Stomach (tissue), 9 donors: ENCODE data around the gene TRIO. TPM values are rescaled to one million over a fixed set of nuclear protein-coding genes. Genes with fewer than 3 reads are reported as not detected.
A peak's percentile ranks its signal among the peaks of the same experiment; 100 is the strongest.
"Not testable (repeated sequence)": the region's sequence is repeated elsewhere in the genome, so short reads cannot be mapped to it uniquely, and the experiment has no call there.

ENCODE experiments used
- DNase-seq, 2 donors: peaks; one replicate each; pipeline versions ENCODE4 v3.0.0 to v3.0.0-alpha.2; 2013 to 2019
- H3K27ac ChIP-seq, 5 donors: fragments of 200-600 bp in 4 of 5; sonication (generic) in 4 of 5; one replicate each; pipeline ENCODE4 v1.5.1; 2013 to 2019; ENCODE audit warnings: mild to moderate bottlenecking in 1 of 5, moderate library complexity in 1 of 5
- H3K27me3 ChIP-seq, 3 donors: fragments of 200-600 bp; sonication (generic); one replicate each; pipeline ENCODE4 v1.5.1; 2017 to 2019; ENCODE audit warnings: mixed run types in 1 of 3
- H3K36me3 ChIP-seq, 4 donors: fragments of 200-600 bp; sonication (generic); 1 replicate in 3 of 4; 2 replicates in 1 of 4; pipeline ENCODE4 v1.5.1; 2016 to 2019
- H3K4me1 ChIP-seq, 4 donors: fragments of 200-600 bp; sonication (generic); one replicate each; pipeline ENCODE4 v1.5.1; 2016 to 2019
- H3K4me3 ChIP-seq, 4 donors: fragments of 200-600 bp; sonication (generic) in 3 of 4; one replicate each; pipeline ENCODE4 v1.5.1; 2016 to 2019; ENCODE audit warnings: mild to moderate bottlenecking in 1 of 4
- H3K9me3 ChIP-seq, 4 donors: fragments of 200-600 bp; sonication (generic); one replicate each; pipeline ENCODE4 v1.5.1; 2016 to 2019
- CTCF ChIP-seq, 7 experiments: fragments of 450-650 bp in 4 of 7; fragments of 200-600 bp in 3 of 7; sonication (generic) in 3 of 7; IDR thresholded peaks; one replicate each; pipeline ENCODE4 v1.5.1; 2016 to 2019; ENCODE audit warnings: antibody characterized with exemption in 7 of 7, control low read depth in 2 of 7, mild to moderate bottlenecking in 1 of 7
- EP300 ChIP-seq: sonication (generic); formaldehyde crosslinking; IDR thresholded peaks from one replicate; pipeline ENCODE4 v1.6.1; 2017; ENCODE audit warnings: antibody characterized with exemption
- POLR2A ChIP-seq, 4 donors: fragments of 450-650 bp; IDR thresholded peaks; one replicate each; pipeline ENCODE4 v1.6.1; 2016; ENCODE audit warnings: antibody characterized with exemption in 4 of 4, control low read depth in 2 of 4, mild to moderate bottlenecking in 1 of 4, moderate library complexity in 1 of 4
- POLR2AphosphoS5 ChIP-seq, 3 donors: sonication (generic); formaldehyde crosslinking; IDR thresholded peaks; one replicate each; pipeline ENCODE4 v1.6.1; 2016; ENCODE audit warnings: antibody characterized with exemption in 3 of 3
- WGBS, 5 donors: extraction: QIAGEN DNeasy Blood & Tissue Kit in 3 of 5; methylation state at CpG; one replicate each; pipeline versions ENCODE4 v1.1.5 to v1.1.7; 2013 to 2018; 5-methylcytosine and 5-hydroxymethylcytosine counted together
- intact Hi-C: fragments of 100-400 bp; cut with DNase I; formaldehyde crosslinking; loops from one replicate; pipeline ENCODE4 v1.15.1; 2023; ENCODE audit warnings: low total_unique reads
- polyA plus RNA-seq, 3 donors: library from polyadenylated mRNA; stranded (reverse); fragments of 200-250 nt; gene quantifications; one replicate each; pipeline ENCODE4 v1.2.3, GENCODE V29; 2013
- total RNA-seq, 5 donors: library from RNA; depleted of rRNA; stranded (reverse); fragments of >200 nt; gene quantifications; one replicate each; pipeline versions ENCODE4 v1.1.0 to v1.2.3, GENCODE V29; 2014 to 2016
- donor health status: healthy with polysubstance abuse.
- donor health status: Bipolar disorder and iron deficiency.
- donor health status: healthy.

TRIO gene
- total and polyA plus RNA-seq, 8 donors = 9.9 to 558 (median 127) TPM

- H3K27ac ChIP-seq = no peak overlapping the region
- no peak for TF ChIP-seq CTCF (IDR thresholded peaks at IDR 0.05)
- TF ChIP-seq POLR2AphosphoS5 (IDR thresholded peaks at IDR 0.05) = no peak
- TF ChIP-seq EP300 = no peak
- no peak for TF ChIP-seq POLR2A (IDR thresholded peaks at IDR 0.05)
- no peaks in the 10 kb centered on the region for H3K27me3 ChIP-seq
- H3K36me3 ChIP-seq = no peaks in the 10 kb centered on the region
- no peaks in the 10 kb centered on the region for H3K9me3 ChIP-seq
- H3K4me3 ChIP-seq = no peak overlapping the region
- DNase-seq = no peak
- intact Hi-C loops = no loop called here
- 32 to 52% (median 48%) methylated on average over 1 of the region's 1 CpG for WGBS, 5 donors
- H3K4me1 ChIP-seq = peaks cover 0 to 1% (median under 1%) of the 10 kb centered on the region in 4 donors
These were observed 408.9 kb downstream of the TRIO start for GRCh38 chr5:14552017-14552416.

- DNase-seq, H3K27me3 ChIP-seq, H3K27ac ChIP-seq, H3K36me3 ChIP-seq, H3K9me3 ChIP-seq, H3K4me3 ChIP-seq, intact Hi-C loops: not testable (repeated sequence)
- peaks cover 0 to 12% (median 6%) of the 10 kb centered on the region in 4 donors for H3K4me1 ChIP-seq
- 85 to 90% (median 87%) methylated on average over 3 of the region's 3 CpGs for WGBS, 5 donors
These were observed 411.1 kb downstream of the TRIO start for GRCh38 chr5:14554288-14554687.

- H3K27ac ChIP-seq = no peak overlapping the region
- no peak for DNase-seq
- H3K4me1 ChIP-seq = peaks cover 0 to 24% (median 6%) of the 10 kb centered on the region in 4 donors
These were observed 412.9 kb downstream of the TRIO start for GRCh38 chr5:14556015-14556414.

GRCh38 chr5:14557203-14557770 is 414.1 kb downstream of the TRIO start:
- H3K4me3 ChIP-seq = no peak overlapping the region
- TF ChIP-seq POLR2A (IDR thresholded peaks at IDR 0.05) (no peak), CTCF (IDR thresholded peaks at IDR 0.05) (no peak), POLR2AphosphoS5 (IDR thresholded peaks at IDR 0.05) (no peak), EP300 (no peak)
- no peaks in the 10 kb centered on the region for H3K36me3 ChIP-seq
- peaks cover 0 to 24% (median 6%) of the 10 kb centered on the region in 4 donors for H3K4me1 ChIP-seq
- H3K27ac ChIP-seq = no peak overlapping the region
- intact Hi-C loops = no loop called here
- peak in 1 of 2 donors; percentile 53 for DNase-seq
- WGBS, 5 donors = 33 to 48% (median 43%) methylated on average over 7 to 8 of the region's 8 CpGs
- H3K27me3 ChIP-seq = no peaks in the 10 kb centered on the region
- H3K9me3 ChIP-seq = no peaks in the 10 kb centered on the region

More at GRCh38 chr5:14556015-14556414, 412.9 kb downstream of the TRIO start:
- intact Hi-C loops = no loop called here
- H3K4me3 ChIP-seq = no peak overlapping the region
- H3K27me3 ChIP-seq = no peaks in the 10 kb centered on the region
- no peak for TF ChIP-seq CTCF (IDR thresholded peaks at IDR 0.05)
- no peak for TF ChIP-seq POLR2A (IDR thresholded peaks at IDR 0.05)
- TF ChIP-seq POLR2AphosphoS5 (IDR thresholded peaks at IDR 0.05) = no peak
- no peak for TF ChIP-seq EP300
- no peaks in the 10 kb centered on the region for H3K36me3 ChIP-seq
- WGBS, 5 donors = 70 to 84% (median 75%) methylated on average over 2 of the region's 2 CpGs
- H3K9me3 ChIP-seq = no peaks in the 10 kb centered on the region

- intact Hi-C loops = no loop called here
- no peak for DNase-seq
- Histone ChIP-seq H3K27ac (no peak overlapping the region), H3K9me3 (no peaks in the 10 kb centered on the region), H3K36me3 (no peaks in the 10 kb centered on the region), H3K4me3 (no peak overlapping the region), H3K27me3 (no peaks in the 10 kb centered on the region), H3K4me1 (peaks cover 0 to 24% (median 6%) of the 10 kb centered on the region in 4 donors)
- 33 to 42% (median 40%) methylated on average over 8 of the region's 8 CpGs for WGBS, 5 donors
- TF ChIP-seq POLR2A (IDR thresholded peaks at IDR 0.05) (no peak), EP300 (no peak), POLR2AphosphoS5 (IDR thresholded peaks at IDR 0.05) (no peak), CTCF (IDR thresholded peaks at IDR 0.05) (no peak)
These were observed 414.8 kb downstream of the TRIO start for GRCh38 chr5:14557791-14558415.
